Ascending aorta (tissue), 2 donors: ENCODE results near the gene NASP. TPM values are rescaled to one million over a fixed set of nuclear protein-coding genes. Genes with fewer than 3 reads are reported as not detected.

Experiments
- DNase-seq, 2 donors: peaks; one replicate each; pipeline ENCODE4 v3.0.0-alpha.2; 2019; ENCODE audit warnings: low spot score in 2 of 2
- H3K27ac ChIP-seq, 2 donors: fragments of 200-600 bp; sonication (generic); one replicate each; pipeline ENCODE4 v1.5.1; 2016 to 2017; ENCODE audit warnings: mild to moderate bottlenecking in 1 of 2
- H3K27me3 ChIP-seq: fragments of 200-600 bp; sonication (generic); one replicate; pipeline ENCODE4 v1.5.1; 2017
- H3K36me3 ChIP-seq, 2 donors: fragments of 200-600 bp; sonication (generic); one replicate each; pipeline ENCODE4 v1.5.1; 2016
- H3K4me1 ChIP-seq, 2 donors: fragments of 200-600 bp; sonication (generic); one replicate each; pipeline ENCODE4 v1.5.1; 2016 to 2017; ENCODE audit warnings: mild to moderate bottlenecking in 1 of 2
- H3K4me3 ChIP-seq, 2 donors: fragments of 200-600 bp; sonication (generic); one replicate each; pipeline ENCODE4 v1.5.1; 2016 to 2017; ENCODE audit warnings: mild to moderate bottlenecking in 1 of 2
- H3K9me3 ChIP-seq, 2 donors: fragments of 200-600 bp; sonication (generic); one replicate each; pipeline ENCODE4 v1.5.1; 2016
- intact Hi-C: fragments of 100-400 bp; cut with DNase I; formaldehyde crosslinking; loops from one replicate; pipeline ENCODE4 v1.15.1; 2023
- total RNA-seq: library from RNA; depleted of rRNA; stranded (reverse); fragments of >200 nt; gene quantifications from one replicate; pipeline ENCODE4 v1.1.0, GENCODE V29; 2016
- TF ChIP-seq, protein P1 (sequence below), 3 experiments: fragments of 200-600 bp in 2 of 3; fragments of 450-650 bp in 1 of 3; sonication (generic) in 2 of 3; IDR thresholded peaks; one replicate each; pipeline ENCODE4 v1.5.1; 2016 to 2019; ENCODE audit warnings: antibody characterized with exemption in 3 of 3, mild to moderate bottlenecking in 1 of 3, moderate library complexity in 1 of 3

Gene NASP
- total RNA-seq, 1 donor from 2014 or later, result 49.1 TPM

DNA sequence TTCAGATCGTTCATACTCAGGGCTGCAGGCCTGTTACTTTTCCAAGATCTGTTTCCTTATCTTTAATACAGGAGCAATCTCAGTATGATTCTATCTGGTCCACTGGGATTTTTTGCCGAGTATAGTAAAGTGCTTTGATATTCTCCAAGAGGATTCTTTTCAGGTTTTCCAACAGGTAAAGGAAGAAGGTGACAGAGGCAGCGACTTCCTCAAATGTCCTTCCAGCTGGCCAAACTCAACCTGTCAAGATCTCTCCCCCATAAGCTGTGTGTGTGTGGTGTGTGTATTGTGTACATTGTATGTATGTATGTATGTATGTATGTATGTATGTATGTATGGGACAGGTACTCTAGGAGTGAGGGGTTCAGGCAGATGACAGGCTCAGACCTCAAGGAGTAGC is 32.2 kb upstream of the NASP start:
- intact Hi-C loops, result loop anchor here (2.0 kb wide), 1 partner anchor 61 kb away; the partner anchor contains the start of gene TESK2
- DNase-seq, result no peak
- no peaks in the 10 kb centered on the region for H3K27me3 ChIP-seq
- peaks cover 0 to 11% of the 10 kb centered on the region in 2 donors for H3K36me3 ChIP-seq
- TF ChIP-seq, protein P1, sequence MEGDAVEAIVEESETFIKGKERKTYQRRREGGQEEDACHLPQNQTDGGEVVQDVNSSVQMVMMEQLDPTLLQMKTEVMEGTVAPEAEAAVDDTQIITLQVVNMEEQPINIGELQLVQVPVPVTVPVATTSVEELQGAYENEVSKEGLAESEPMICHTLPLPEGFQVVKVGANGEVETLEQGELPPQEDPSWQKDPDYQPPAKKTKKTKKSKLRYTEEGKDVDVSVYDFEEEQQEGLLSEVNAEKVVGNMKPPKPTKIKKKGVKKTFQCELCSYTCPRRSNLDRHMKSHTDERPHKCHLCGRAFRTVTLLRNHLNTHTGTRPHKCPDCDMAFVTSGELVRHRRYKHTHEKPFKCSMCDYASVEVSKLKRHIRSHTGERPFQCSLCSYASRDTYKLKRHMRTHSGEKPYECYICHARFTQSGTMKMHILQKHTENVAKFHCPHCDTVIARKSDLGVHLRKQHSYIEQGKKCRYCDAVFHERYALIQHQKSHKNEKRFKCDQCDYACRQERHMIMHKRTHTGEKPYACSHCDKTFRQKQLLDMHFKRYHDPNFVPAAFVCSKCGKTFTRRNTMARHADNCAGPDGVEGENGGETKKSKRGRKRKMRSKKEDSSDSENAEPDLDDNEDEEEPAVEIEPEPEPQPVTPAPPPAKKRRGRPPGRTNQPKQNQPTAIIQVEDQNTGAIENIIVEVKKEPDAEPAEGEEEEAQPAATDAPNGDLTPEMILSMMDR (IDR thresholded peaks at IDR 0.05), result no peak
- peak overlapping the region in 1 of 2 donors; percentile 82 for H3K27ac ChIP-seq
- H3K4me1 ChIP-seq, result peaks cover 0 to 5% of the 10 kb centered on the region in 2 donors
- H3K9me3 ChIP-seq, result no peaks in the 10 kb centered on the region
- peak overlapping the region; percentile 66 to 78 for H3K4me3 ChIP-seq

DNA sequence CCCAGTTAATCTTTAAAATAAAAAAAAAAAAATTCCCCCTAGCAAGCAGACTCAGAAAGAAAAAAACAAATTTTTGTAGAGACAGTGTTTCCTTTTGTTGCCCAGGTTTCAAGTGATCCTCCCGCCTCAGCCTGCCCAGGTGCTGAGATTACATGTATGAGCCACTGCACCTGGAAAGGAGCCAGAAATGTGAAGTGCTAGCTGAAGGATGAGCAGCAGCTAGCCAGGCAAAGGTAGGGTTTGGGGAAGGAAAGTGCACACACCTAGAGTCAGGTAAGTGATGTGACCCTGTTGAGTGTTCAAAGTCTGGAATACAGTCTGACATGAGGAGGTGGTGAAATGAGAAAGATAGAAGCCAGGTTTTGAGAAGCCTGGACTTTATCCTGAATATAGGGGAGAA is 31.5 kb upstream of the NASP start:
- no peak for DNase-seq
- Histone ChIP-seq H3K4me3 (no peak overlapping the region), H3K27me3 (no peaks in the 10 kb centered on the region), H3K36me3 (peaks cover 0 to 11% of the 10 kb centered on the region in 2 donors), H3K27ac (no peak overlapping the region), H3K9me3 (no peaks in the 10 kb centered on the region), H3K4me1 (peaks cover 0 to 5% of the 10 kb centered on the region in 2 donors)
- intact Hi-C loops, result no loop called here
- TF ChIP-seq, protein P1 (IDR thresholded peaks at IDR 0.05), result no peak

DNA sequence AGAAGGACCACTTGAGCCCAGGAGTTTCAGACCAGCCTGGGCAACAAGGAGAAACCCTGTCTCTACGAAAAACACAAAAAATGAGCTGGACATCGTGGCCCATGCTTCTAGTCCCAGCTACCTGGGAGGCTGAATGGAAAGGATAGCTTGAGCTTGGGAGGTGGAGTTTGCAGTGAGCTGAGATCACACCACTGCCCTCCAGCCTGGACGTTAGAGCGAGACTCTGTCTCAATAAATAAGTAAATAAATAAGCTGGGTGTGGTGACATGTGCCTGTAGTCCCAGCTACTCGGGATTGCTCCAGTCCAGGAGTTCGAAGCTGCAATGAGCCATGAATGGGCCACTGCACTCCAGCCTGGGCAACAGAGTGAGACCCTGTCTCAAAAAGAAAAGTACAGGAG is 29.6 kb upstream of the NASP start:
- Histone ChIP-seq H3K36me3 (peaks cover 0 to 11% of the 10 kb centered on the region in 2 donors), H3K27me3 (no peaks in the 10 kb centered on the region), H3K4me3 (no peak overlapping the region), H3K4me1 (peaks cover 0 to 5% of the 10 kb centered on the region in 2 donors), H3K27ac (no peak overlapping the region), H3K9me3 (no peaks in the 10 kb centered on the region)
- TF ChIP-seq, protein P1 (IDR thresholded peaks at IDR 0.05), result no peak
- no peak for DNase-seq
- intact Hi-C loops, result no loop called here

DNA sequence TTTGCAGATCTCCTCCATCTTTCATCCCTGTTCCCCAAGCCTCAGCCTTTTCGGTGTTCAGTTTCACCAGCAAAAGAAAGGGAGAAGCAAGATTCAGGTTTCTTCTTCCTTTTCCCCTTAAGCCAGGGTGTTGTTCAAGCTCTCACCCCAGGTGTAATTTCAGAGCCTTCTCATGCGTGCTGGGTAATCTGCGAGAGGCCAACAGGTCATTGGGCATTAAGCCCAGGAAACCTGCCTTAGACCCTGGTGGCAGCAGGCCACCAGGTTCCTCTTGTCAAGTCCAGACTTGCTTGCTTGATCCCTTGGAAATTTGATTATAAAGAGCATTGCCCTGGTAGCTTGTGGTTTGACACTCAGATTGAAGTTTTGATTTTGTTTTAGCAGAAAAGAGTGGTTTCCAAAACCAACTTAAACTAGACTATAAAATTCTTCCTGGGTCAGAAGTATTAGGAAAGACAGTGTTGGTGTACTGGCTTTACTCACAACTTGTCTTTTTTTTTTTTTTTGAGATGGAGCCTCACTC is 26.4 kb upstream of the NASP start:
- Histone ChIP-seq H3K27me3 (no peaks in the 10 kb centered on the region), H3K36me3 (peaks cover 10 to 23% of the 10 kb centered on the region in 2 donors), H3K27ac (peak overlapping the region; percentile 3 to 9), H3K4me3 (no peak overlapping the region), H3K9me3 (no peaks in the 10 kb centered on the region), H3K4me1 (no peaks in the 10 kb centered on the region)
- intact Hi-C loops, result no loop called here
- DNase-seq, result no peak
- TF ChIP-seq, protein P1 (IDR thresholded peaks at IDR 0.05), result no peak

DNA sequence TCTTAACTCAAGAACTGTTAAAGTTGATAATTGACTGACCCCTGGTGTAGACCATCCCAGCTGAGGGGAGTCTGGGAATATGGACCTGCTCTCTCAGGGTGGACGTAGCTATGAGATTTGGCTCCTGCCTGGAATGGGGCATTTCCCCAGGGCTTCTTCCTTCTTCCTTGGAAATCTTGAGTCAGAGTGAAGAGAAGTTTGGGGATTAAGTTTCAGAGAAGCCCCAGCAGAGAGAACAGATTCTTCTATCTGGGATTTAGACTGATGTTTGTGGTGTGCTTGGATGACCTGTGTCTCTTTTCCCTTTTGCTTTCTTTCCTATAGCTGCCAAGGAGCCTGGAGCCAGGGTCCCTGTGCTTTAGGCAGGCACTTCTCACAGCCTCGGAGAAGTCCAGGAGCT is 20.0 kb upstream of the NASP start:
- intact Hi-C loops, result no loop called here
- no peaks in the 10 kb centered on the region for H3K9me3 ChIP-seq
- no peak for DNase-seq
- no peaks in the 10 kb centered on the region for H3K4me1 ChIP-seq
- no peak overlapping the region for H3K27ac ChIP-seq
- peaks cover 44 to 53% of the 10 kb centered on the region in 2 donors for H3K36me3 ChIP-seq
- no peak overlapping the region for H3K4me3 ChIP-seq
- TF ChIP-seq, protein P1 (IDR thresholded peaks at IDR 0.05), result no peak
- H3K27me3 ChIP-seq, result no peaks in the 10 kb centered on the region

DNA sequence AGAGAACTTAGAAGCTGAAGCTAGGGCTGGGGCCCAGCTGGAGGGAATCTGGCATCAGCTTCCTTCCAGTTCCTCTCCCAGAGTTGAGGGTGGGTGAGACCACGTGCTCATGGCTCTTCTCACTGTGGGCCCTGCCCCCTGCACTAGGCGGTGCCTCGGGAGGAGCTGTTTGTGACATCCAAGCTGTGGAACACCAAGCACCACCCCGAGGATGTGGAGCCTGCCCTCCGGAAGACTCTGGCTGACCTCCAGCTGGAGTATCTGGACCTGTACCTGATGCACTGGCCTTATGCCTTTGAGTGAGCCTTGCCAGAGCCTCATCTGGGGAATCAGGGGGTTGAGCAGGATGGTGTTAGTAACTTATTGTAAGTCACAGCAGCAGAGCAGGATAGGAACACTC is 17.1 kb upstream of the NASP start:
- H3K27me3 ChIP-seq, result no peaks in the 10 kb centered on the region
- no peaks in the 10 kb centered on the region for H3K9me3 ChIP-seq
- intact Hi-C loops, result no loop called here
- peak overlapping the region in 1 of 2 donors; percentile 5 for H3K27ac ChIP-seq
- H3K4me3 ChIP-seq, result no peak overlapping the region
- peaks cover 47 to 53% of the 10 kb centered on the region in 2 donors for H3K36me3 ChIP-seq
- DNase-seq, result no peak
- H3K4me1 ChIP-seq, result no peaks in the 10 kb centered on the region
- TF ChIP-seq, protein P1 (IDR thresholded peaks at IDR 0.05), result no peak
